Measurements from ENCODE around the gene HAS3. TPM values are rescaled to one million over a fixed set of nuclear protein-coding genes. Genes with fewer than 3 reads are reported as not detected.

Gene HAS3
- total and polyA plus RNA-seq, 2 donors (not counting 3 experiments of a cell fraction or from before 2014, with no cell fraction given): 1.5 to 1.8 TPM

DNA sequence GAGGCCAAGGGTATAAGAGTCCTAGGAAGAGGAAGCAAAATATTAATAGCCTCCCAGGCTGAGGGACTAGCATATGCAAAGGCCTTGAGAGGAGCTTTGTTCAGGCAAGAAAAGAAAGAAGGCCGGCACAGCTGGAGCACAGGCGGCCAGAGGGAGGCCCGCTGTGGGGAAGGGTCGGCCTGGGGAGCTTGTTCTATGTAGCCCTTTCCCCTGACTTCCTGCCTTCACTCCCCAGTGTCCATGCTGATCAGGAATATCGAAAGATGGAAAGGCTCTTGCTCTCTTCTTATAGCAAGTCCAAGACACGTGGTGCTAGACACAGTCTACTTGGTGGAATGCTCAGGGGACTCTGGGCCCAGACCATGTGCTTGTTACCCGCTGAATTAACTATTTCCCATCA, 27.4 kb upstream of the HAS3 start:
- no peaks in the 10 kb centered on the region for H3K9me1 ChIP-seq (replicated peaks; ENCODE audit: control insufficient read depth, extremely low read depth, insufficient read depth, low read length)
- dilution Hi-C loops (cut with MboI; ENCODE audit: extremely low pct_ligation_motif_present, low sequenced_read_pairs) (no loop called here), intact Hi-C loops (cut with micrococcal nuclease) (no loop called here)
- H3K4me3 ChIP-seq (replicated peaks in 1 of 3; ENCODE audit: insufficient read depth in 1 of 3, low read depth in 1 of 3, low read length in 3 of 3): no peak overlapping the region
- H3K9ac ChIP-seq (replicated peaks; ENCODE audit: extremely low read depth, insufficient read depth, low read length): no peak overlapping the region
- no peaks in the 10 kb centered on the region for H4K20me1 ChIP-seq (replicated peaks; ENCODE audit: control insufficient read depth, extremely low read depth, insufficient read depth, low read length)
- H3K4me1 ChIP-seq (ENCODE audit: control insufficient read depth, extremely low read depth, insufficient read depth, low read length): peaks cover 3% of the 10 kb centered on the region
- no peaks in the 10 kb centered on the region for H3K79me2 ChIP-seq (ENCODE audit: control insufficient read depth, insufficient read depth, low read length)
- H2AFZ ChIP-seq (ENCODE audit: low read depth, low read length): no peak overlapping the region
- ChIA-PET CTCF (interaction anchor here (0.6 kb wide), 1 partner anchor 460 kb away, joined by 3 read pairs; no protein-coding TSS in a partner anchor), POLR2A (no interaction called here)
- DNase-seq (ENCODE audit: low read depth, low spot score) (no peak), FAIRE-seq (no peak)
- BruUV-seq (replicated peaks): no TSS peak
- no peak overlapping the region for H3K4me2 ChIP-seq (ENCODE audit: insufficient read depth, low read length)
- no peaks in the 10 kb centered on the region for H3K27me3 ChIP-seq (ENCODE audit: control insufficient read depth in 2 of 2, insufficient read depth in 2 of 2, low read length in 2 of 2)
- H3K36me3 ChIP-seq (ENCODE audit: control insufficient read depth in 2 of 2, extremely low read depth in 1 of 2, insufficient read depth in 2 of 2, low read length in 2 of 2): no peaks in the 10 kb centered on the region
- TF ChIP-seq POLR2AphosphoS5 (IDR thresholded peaks at IDR 0.05; ENCODE audit: insufficient read depth, low read depth, low read length): no peak
- TF ChIP-seq, protein P1, sequence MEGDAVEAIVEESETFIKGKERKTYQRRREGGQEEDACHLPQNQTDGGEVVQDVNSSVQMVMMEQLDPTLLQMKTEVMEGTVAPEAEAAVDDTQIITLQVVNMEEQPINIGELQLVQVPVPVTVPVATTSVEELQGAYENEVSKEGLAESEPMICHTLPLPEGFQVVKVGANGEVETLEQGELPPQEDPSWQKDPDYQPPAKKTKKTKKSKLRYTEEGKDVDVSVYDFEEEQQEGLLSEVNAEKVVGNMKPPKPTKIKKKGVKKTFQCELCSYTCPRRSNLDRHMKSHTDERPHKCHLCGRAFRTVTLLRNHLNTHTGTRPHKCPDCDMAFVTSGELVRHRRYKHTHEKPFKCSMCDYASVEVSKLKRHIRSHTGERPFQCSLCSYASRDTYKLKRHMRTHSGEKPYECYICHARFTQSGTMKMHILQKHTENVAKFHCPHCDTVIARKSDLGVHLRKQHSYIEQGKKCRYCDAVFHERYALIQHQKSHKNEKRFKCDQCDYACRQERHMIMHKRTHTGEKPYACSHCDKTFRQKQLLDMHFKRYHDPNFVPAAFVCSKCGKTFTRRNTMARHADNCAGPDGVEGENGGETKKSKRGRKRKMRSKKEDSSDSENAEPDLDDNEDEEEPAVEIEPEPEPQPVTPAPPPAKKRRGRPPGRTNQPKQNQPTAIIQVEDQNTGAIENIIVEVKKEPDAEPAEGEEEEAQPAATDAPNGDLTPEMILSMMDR (IDR thresholded peaks at IDR 0.05; ENCODE audit: extremely low read depth in 1 of 2, insufficient read depth in 1 of 2, low read depth in 1 of 2, low read length in 2 of 2): no peak
- no peak for TF ChIP-seq EZH2 (IDR thresholded peaks at IDR 0.05; ENCODE audit: borderline replicate concordance, low read depth, low read length, severe bottlenecking)
- no peak for TF ChIP-seq POLR2A (IDR thresholded peaks at IDR 0.05; ENCODE audit: low read depth, low read length)
- no peak for TF ChIP-seq JUN (IDR thresholded peaks at IDR 0.05; ENCODE audit: borderline replicate concordance, insufficient read depth, insufficient read length, low read depth)
- no peak for TF ChIP-seq MAX (IDR thresholded peaks at IDR 0.05; ENCODE audit: insufficient read depth, insufficient read length)
- no peak for TF ChIP-seq GATA2 (IDR thresholded peaks at IDR 0.05; ENCODE audit: insufficient read depth, insufficient read length, low read depth, low read length)
- TF ChIP-seq MYC (IDR thresholded peaks at IDR 0.05; ENCODE audit: low read depth, low read length): no peak
- TF ChIP-seq FOS (IDR thresholded peaks at IDR 0.05; ENCODE audit: borderline replicate concordance, insufficient read depth, low read length): no peak
- H3K27ac ChIP-seq (ENCODE audit: insufficient read depth, low read depth, low read length): no peak overlapping the region
- H3K9me3 ChIP-seq (replicated peaks; ENCODE audit: control insufficient read depth, insufficient read depth, low read length): no peaks in the 10 kb centered on the region
